HG03025 (cell line): ENCODE results near the gene ARID1A.
"Not testable (repeated sequence)": the region's sequence is repeated elsewhere in the genome, so short reads cannot be mapped to it uniquely, and the experiment has no call there.

ENCODE experiments used
- ATAC-seq: cut with Tn5 transposase; IDR thresholded peaks from one replicate; pipeline ENCODE4 v1.9.1; 2021; ENCODE audit warnings: mild to moderate bottlenecking, moderate library complexity; ENCODE audit not compliant: unreplicated experiment, low FRiP score

Gene ARID1A

DNA sequence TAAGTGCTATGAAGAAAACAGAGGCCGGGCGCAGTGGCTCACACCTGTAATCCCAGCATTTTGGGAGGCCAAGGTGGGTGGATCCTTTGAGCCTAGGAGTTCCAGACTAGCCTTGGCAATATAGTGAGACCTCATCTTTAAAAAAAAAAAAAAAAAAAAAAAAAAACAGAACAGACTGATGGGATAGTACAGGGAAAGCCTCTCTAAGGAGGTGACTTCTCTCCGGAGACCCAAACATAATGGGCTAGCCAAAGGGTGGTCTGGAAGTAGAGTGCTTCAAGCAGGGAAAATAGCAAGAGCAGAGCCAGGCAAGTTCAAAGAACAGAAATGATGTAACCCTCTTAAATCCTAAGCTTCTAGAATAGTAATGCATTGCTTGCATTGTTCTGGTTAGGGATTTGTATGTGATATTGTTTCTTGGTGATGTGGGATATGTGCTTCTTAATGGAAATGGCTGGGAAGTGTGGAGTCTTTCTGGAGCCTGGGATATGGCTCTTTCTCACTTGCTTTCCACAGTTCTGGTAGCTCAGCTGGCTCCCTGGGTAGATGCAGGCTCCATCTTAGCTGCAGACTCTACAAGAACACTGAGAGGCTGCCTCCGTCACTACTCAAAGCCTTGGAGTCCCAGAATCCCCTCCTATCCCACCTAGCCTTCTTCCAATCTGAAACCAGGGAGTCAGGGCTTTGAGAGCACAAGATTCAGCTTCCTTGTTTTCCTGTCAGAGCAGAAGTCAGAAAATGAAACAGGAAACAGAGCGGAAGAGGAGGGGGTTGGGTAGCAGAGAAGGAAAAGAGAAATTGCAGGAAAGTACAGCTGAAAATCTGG is 90.0 kb downstream of the ARID1A start:
- no peak for ATAC-seq

DNA sequence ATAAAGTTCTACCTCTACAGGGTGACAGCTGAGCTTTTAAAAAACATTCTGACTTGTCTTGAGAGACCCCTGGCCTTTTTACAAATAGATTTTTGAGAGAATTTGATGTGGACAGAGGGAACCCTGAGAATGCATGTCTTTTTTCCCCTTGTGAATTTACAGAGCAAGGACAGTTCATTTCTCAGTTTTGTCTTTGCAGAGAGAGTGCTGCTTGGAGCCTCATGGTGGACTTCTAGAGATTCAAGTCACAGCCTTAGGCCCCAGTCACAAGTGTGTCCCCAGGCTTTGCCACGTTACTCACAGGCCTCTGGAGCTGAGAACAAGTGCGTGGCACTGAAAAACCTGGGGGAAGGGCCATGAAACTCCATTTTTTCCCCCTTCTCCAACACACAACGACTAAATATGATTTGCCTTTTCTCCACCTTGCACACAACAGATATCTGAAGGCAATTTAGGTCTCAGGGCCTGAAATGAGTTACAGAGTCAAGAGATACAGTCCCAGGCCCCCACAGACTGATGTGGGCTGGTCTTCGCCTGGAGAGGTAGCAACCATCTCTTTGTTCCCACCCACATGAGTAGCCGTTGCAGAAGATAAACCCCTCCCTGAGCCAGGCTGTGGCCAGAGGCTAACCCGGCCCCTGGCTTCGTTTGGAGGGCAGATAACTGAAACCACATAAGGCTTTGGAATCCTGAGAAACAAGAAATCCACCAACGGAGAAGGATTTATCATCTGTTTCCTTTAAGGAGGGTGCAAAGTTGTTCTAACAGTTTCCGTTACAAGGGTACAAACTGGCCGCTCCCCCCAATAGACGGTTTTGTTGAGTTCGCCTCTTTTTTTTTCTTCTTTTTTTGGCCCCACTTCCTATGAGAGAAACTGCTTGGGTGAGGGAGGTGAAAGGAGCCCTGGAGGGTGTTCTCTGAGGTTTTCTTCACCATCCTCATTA is 90.9 kb downstream of the ARID1A start:
- no peak for ATAC-seq

DNA sequence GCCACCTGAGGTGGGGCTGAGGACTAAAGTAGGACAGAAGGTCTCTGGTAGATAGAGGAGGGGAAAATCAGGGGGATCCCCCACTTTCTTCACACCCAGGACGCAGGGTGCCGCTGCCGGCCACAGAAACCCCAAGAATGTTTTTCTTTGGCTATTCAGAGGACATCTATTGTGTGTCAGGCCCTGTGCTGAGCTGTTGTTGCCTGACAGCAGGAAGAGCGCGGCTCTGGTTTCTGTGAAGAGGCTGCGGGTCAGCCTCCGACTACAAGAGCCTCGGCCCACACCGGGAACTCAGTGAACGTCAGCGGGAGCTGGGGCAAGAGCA is 91.5 kb downstream of the ARID1A start:
- peak; percentile 44 for ATAC-seq

DNA sequence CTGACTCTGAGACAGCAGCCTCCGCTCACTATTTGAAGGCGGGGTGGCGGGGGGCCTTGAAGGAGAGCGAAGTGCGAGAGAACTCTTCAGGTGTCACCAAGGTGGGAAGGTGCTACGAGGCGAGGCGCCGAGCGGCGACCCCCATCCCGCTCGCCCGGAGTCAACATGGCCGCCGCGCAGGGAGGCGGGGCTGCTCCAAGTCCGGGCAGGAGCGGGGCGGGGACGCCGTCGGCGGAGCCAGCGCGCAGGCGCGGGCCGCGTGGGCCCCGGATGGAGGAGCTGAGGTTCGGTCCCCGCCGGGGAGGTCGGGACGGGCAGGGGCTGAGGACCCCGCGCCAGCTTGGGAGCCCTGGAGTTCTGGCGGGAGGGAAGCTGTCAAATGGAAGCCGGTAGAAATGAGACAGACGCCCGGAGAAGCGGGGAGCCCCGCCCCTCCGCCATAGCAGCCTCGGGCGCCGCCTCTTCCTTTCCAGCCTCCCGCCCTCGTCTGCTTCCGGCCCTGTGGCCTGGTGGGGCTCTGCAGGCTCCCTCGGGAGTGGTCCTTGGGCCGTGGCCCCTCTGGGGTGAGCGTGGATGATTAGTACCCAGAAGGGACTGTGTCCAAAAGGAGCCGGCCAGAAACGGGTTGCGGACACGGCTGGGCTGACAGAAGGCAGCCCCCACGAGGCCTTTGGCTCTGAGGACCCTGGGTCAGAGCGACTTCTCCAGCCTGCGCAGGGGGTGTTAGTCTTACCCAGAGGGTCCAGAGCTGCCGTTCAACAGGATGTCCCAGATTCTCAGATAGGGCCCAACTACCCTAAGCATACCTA is 92.1 kb downstream of the ARID1A start, which contains the start of gene PIGV:
Gene PIGV (plus strand): TSS at position 245 of the 809 bp plus-strand sequence. CDS start 2,866 bp downstream, outside the sequence.
- ATAC-seq: peak; percentile 63

DNA sequence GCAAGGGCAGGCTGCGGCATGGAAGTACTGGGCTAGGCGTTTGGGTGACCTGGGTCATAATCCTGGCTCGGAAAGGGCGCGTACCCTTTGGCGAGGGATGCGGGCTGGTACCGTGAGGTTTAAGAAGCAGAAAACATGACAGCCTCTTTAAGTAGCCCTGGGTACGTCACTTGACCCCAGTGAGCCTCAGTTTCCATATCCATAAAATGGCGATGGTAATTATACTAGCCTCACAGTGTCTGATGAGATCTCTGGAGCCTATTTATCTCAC is 92.6 kb downstream of the ARID1A start:
- ATAC-seq: no peak

DNA sequence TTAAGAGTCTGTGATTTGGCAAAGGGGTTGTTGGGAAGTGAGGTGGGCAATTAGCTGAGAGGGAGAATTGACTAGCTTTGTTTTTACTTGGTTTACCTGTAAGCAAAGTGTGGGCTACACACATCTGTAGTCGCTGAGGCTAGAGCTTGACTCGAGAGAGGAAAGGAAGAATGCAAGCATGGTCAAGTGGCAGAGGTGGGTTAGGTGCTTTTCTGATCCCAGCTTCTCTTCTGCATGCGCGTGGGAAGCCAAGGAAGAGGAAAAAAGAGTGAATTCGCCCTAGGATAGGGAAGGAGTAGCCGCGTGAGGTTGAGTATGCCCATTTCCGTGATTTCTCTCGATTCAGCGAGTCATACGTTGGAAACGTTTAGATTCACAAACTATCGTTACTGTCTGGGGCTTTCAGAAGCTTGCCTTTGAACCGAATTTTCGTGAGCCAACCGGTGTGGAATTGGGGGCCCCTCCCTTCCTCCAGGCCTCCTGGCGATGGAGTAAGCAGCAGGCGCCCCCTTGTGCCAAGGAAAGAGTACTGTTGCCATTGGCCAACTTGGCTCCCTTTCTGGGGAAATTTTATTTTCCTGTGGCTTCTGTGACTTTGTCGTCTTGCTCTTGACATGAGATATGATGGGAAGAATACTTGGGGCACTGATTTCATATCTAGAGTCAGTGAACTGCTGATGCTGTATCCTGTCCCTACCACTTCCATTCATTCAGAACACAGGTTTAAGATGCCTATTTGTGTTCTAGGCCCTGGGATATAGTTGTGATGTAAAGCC is 93.2 kb downstream of the ARID1A start:
- ATAC-seq: no peak

DNA sequence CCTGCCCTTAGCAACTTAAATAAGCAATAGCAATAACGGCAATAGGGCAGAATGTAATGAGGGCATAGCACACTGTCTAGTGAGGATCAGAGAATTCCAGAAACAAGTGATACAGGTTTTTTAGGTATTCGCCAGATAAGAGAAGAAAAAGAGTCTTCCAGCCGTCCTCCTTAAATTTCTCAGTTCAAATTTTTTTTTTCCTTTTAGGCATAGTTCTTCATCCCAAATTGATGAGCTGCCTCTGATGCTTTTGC is 93.7 kb downstream of the ARID1A start:
- no peak for ATAC-seq

DNA sequence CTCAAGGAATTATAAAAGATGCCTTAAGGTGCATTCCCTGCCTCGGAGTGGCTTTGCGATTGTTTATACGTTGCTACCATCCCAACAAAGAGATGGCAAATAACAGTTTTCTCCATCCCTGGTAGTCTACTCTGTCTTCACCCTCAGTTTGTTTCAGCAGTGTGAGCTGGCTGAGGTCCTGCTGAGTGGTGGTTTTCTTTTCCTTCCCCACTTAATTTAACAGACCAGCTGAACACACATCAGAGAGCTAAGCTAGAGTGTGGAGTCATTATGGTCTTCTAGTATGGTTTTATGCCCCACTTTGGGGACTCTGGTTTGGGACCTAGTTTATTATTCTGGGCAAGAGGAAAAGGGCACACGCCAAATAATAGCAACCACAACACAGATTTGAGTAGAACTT is 94.1 kb downstream of the ARID1A start:
- no peak for ATAC-seq

DNA sequence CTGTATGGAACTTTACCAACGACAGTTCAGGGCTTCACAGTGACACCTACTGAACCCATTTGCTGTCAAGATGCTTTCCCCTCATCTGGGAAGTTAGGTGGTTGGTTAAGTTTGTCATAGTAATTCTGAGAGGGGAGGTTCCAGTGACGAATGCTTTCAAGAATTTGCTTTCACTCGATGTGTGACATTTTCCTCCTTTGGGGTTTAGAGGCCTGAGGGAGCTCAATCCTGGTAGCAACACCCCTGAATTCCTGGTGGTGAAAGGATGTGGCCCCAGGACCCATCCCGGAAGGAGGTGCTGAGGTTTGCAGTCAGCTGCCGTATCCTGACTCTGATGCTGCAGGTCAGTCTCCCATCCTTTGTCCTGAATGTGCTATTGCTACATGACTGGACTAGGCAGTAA is 94.7 kb downstream of the ARID1A start:
- ATAC-seq: no peak

DNA sequence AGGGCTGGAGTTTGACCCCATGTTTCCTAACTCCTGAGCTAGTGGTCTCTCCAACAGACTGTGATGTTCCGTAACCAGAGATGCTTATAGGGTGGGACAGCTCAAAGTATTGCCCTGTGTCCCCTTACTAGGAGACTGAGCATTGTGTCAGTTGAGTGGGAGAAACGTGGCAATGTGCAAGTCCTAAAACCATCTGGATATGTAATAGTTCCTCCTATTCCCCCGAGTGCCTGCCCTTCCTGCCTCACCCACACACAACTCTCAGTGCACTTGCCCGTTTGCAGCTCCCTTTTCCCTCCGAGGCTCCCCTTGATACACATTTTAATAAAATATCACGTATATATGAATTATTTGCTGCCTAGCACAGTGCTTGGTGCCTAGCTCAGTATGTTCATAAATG is 95.3 kb downstream of the ARID1A start:
- no peak for ATAC-seq

DNA sequence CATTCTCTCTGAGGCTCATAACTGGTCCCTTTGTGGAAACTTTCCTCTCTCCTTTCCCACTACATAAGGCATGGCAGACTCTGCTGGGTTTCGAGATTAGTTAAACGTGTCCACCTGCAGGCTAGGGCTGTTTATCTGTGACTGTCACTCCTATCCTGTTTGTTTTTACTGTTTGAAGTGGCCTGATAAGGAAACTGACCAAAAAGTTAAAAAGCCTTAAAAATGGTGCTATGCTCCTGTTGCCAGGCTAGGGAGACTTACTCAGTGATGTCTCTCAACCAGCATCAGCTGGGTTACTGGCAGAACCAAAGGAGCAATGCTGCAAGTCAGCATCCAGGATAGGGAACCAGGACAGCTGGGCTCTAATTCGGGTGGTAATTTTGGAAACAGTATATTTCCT is 95.8 kb downstream of the ARID1A start:
- ATAC-seq: no peak

DNA sequence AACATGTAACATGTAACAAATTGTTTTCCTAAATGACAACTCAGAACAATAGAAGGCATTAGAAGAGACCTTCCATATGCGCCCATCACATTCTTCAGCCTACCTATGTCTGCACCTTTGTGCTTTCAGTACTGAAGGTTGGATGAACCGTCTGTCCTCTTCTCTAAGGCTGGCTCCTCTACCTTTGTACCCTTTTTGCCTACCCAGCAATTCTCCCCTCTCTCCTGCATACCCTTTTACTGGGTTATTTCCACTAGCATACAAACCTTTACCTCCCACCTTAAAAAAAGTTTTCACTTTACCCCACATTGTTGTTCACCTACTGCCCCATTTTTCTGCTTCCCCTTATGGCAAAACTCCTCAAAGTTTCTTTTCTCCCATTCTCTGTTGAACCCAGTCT is 97.1 kb downstream of the ARID1A start:
- no peak for ATAC-seq

DNA sequence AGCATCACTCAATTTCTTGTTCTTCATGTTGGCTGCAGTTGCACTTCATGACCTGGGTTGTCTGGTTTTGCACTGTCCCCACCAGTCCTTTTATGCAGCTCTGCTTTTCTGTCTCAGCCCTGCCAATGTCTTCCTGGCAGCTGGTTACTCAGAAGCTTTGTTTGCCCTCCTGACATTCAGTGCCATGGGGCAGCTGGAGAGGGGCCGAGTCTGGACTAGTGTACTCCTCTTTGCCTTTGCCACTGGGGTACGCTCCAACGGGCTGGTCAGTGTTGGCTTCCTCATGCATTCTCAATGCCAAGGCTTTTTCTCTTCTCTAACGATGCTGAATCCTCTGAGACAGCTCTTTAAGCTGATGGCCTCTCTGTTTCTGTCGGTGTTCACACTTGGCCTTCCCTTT is 98.6 kb downstream of the ARID1A start:
- no peak for ATAC-seq

DNA sequence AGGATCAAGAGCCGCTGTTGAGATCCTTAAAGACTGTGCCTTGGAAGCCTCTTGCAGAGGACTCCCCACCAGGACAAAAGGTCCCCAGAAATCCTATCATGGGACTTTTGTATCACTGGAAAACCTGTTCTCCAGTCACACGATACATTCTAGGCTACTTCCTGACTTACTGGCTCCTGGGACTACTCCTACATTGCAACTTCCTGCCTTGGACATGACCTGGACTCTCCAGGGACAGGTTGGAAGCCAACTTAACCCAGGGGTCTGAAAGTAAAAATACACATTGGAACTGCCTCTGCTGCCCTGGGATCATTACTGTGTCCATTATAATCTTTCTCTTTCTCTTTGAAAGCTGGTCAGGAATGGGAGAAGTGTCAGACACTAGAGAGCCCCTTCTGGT is 101.8 kb downstream of the ARID1A start:
- no peak for ATAC-seq

DNA sequence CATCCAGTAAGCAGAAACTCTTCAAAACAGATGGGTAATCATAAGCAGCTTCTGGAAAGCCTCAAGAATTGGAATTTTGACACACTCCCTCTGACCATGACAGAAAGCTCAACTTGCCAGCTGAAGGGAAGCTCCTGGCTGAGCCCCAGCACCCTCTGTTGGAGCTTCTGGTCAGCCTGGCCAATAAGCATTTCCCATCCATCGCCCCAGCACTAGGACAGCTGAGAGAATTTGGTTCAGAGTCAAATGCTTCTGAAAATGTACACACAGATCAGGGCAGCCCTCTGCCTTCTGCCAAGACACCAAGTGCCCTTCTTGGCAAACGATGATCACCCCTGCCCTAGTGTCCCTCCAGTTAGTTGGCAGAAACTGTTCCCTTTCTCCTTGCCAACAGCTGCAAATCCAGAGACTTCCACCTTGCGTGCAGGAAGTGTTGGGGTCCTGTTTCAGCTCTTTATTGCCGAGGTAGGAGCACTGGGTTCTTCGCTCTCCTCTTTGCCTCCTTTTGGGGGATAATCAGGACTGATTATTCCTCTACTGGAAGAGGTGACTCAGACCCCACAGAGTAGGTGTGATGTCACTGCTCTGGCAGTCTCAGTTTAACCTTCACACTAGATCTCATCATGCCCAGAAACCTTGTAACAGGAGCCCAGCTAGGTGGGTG is 103.8 kb downstream of the ARID1A start:
- no peak for ATAC-seq

DNA sequence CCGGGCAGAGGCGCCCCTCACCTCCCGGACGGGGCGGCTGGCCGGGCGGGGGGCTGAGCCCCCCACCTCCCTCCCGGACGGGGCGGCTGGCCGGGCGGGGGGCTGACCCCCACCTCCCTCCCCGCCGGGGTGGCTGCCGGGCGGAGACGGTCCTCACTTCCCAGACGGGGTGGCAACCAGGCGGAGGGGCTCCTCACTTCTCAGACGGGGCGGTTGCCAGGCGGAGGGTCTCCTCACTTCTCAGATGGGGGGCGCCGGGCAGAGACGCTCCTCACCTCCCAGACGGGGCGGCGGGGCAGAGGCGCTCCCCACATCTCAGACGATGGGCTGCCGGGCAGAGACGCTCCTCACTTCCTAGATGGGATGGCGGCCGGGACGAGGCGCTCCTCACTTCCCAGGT is 108.1 kb downstream of the ARID1A start:
- ATAC-seq: not testable (repeated sequence)

DNA sequence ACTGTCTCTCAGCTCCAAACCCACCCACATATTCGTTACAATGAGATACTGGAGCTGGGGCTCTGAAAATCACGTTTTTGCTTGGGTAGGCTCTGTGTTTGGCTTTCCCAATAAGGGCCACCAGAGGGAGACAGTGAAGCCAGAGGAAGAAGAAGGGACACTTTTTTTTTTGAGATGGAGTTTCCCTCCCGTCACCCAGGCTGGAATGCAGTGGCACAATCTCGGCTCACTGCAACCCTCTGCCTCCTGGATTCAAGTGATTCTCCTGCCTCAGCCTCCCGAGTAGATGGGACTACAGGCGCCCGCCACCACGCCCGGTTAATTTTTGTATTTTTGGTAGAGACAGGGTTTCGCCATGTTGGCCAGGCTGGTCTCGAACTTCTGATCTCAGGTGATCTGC is 114.3 kb downstream of the ARID1A start:
- ATAC-seq: not testable (repeated sequence)

DNA sequence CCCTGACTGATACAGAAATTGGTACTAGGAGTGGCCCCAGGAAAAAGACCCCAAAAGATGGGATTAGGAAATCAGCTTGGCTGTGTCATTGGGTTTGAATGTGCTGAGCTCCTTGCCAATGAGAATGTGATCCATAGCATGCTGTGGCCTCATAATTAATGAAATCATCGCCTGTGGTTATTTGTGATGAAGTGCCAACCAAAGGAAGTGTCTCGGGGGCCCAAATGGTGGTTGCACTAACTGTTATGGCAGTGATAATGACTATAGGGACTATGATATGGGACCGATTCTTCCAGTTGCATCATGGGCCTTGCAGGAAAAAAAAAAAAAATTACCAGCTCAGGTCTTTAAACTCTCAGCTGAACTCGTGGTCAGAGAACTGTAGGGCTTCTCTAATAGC is 115.2 kb downstream of the ARID1A start:
- ATAC-seq: no peak

DNA sequence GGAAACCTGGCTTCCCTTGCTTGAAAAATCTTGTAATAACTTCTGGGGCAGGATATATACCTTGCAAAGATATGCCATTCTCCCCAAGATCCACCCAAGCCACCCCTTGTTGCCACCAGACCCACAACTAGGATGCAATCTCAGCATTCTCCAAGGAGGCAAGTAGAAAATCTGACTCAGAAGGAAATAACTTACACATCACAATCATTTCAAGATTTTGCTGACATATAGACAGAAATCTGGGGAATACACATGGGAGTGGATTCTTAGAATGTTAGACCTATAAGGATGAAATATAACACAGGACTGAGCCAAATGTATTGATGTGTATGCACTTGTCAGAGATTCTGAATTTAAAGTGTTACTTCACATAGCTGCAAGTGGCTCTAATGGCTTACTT is 115.9 kb downstream of the ARID1A start:
- no peak for ATAC-seq

DNA sequence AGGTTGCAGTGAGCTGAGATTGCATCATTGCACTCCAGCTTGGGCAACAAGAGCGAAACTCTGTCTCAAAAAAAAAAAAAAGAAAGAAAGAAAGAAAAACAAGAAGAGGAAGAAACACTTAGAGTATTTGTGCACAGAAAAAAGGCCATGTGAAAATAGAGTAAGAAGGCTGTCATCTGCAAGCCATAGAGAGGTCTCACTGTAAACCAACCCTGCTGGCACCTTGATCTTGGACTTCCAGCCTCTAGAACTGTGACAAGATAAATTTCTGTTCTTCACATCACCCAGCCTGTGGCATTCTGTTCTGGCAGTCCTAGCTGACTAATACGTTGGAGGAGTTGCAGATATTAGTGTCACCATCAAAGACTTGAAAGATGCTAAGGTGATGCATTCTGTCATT is 118.6 kb downstream of the ARID1A start:
- no peak for ATAC-seq
